Neural progenitor cell (in vitro differentiated cells): ENCODE data around the gene KRT37. TPM values are rescaled to one million over a fixed set of nuclear protein-coding genes. Genes with fewer than 3 reads are reported as not detected.
A peak's percentile ranks its signal among the peaks of the same experiment; 100 is the strongest.

Source experiments
- DNase-seq: peaks from one replicate; pipeline ENCODE4 v3.0.0-alpha.2; 2016; ENCODE audit warnings: low spot score
- H2AFZ ChIP-seq: fragments of 200-600 bp; sonication (generic); replicated peaks from 2 replicates; pipeline ENCODE4 v1.6.1; 2016; ENCODE audit warnings: antibody characterized with exemption
- H3F3A ChIP-seq: fragments of 200-600 bp; sonication (generic); 2 replicates; pipeline ENCODE4 v1.6.1; 2016; ENCODE audit warnings: antibody characterized with exemption, low read depth
- H3K27ac ChIP-seq: fragments of 200-600 bp; sonication (generic); 2 replicates; pipeline ENCODE4 v1.5.1; 2016; ENCODE audit warnings: mild to moderate bottlenecking
- H3K27me3 ChIP-seq: fragments of 200-600 bp; sonication (generic); 2 replicates; pipeline ENCODE4 v1.6.1; 2016; ENCODE audit warnings: mild to moderate bottlenecking, moderate library complexity
- H3K36me3 ChIP-seq: fragments of 200-600 bp; sonication (generic); 2 replicates; pipeline ENCODE4 v1.5.1; 2016
- H3K4me1 ChIP-seq: fragments of 200-600 bp; sonication (generic); 2 replicates; pipeline ENCODE4 v1.6.1; 2016; ENCODE audit warnings: mixed run types
- H3K4me2 ChIP-seq: fragments of 200-600 bp; sonication (generic); 2 replicates; pipeline ENCODE4 v1.6.1; 2016
- H3K4me3 ChIP-seq: fragments of 200-600 bp; sonication (generic); 2 replicates; pipeline ENCODE4 v1.5.1; 2016
- H3K79me2 ChIP-seq: fragments of 200-600 bp; sonication (generic); 2 replicates; pipeline ENCODE4 v1.6.1; 2016; ENCODE audit warnings: low read depth
- H3K9ac ChIP-seq: fragments of 200-600 bp; sonication (generic); 2 replicates; pipeline ENCODE4 v1.6.1; 2016
- H3K9me3 ChIP-seq: fragments of 200-600 bp; sonication (generic); 2 replicates; pipeline ENCODE4 v1.5.1; 2016; ENCODE audit warnings: low read depth
- H4K20me1 ChIP-seq: fragments of 200-600 bp; sonication (generic); 2 replicates; pipeline ENCODE4 v1.6.1; 2016; ENCODE audit warnings: low read depth
- H3K27ac Mint-ChIP-seq: 3 replicates; pipeline ENCODE4 v1.8.0; 2021; ENCODE audit warnings: mixed read lengths
- H3K27me3 Mint-ChIP-seq: 2 replicates; pipeline ENCODE4 v1.8.0; 2022; ENCODE audit warnings: low read depth, mild to moderate bottlenecking, inconsistent platforms, moderate library complexity, mixed read lengths; ENCODE audit not compliant: insufficient read depth
- H3K36me3 Mint-ChIP-seq: 3 replicates; pipeline ENCODE4 v1.8.0; 2021; ENCODE audit warnings: mixed read lengths
- H3K4me1 Mint-ChIP-seq: 3 replicates; pipeline ENCODE4 v1.8.0; 2021; ENCODE audit warnings: mixed read lengths
- H3K4me3 Mint-ChIP-seq: 3 replicates; pipeline ENCODE4 v1.8.0; 2021; ENCODE audit warnings: mild to moderate bottlenecking, moderate library complexity, mixed read lengths
- H3K9me3 Mint-ChIP-seq: 3 replicates; pipeline ENCODE4 v1.8.0; 2020; ENCODE audit warnings: mixed read lengths
- CTCF ChIP-seq: fragments of 200-600 bp; sonication (generic); IDR thresholded peaks from 2 replicates; pipeline ENCODE4 v1.5.1; 2017; ENCODE audit warnings: antibody characterized with exemption, mild to moderate bottlenecking
- EZH2 ChIP-seq: fragments of 200-600 bp; sonication (generic); IDR thresholded peaks from 2 replicates; pipeline ENCODE4 v1.6.1; 2017; ENCODE audit warnings: antibody characterized with exemption, mild to moderate bottlenecking, moderate library complexity
- EZH2phosphoT487 ChIP-seq: fragments of 200-600 bp; sonication (generic); IDR thresholded peaks from 2 replicates; pipeline ENCODE4 v1.6.1; 2017; ENCODE audit warnings: antibody characterized with exemption
- total RNA-seq: library from RNA; depleted of rRNA; stranded (reverse); fragments of >200 nt; gene quantifications from 2 replicates; pipeline ENCODE4 v1.2.3, GENCODE V29; 2015; ENCODE audit warnings: low replicate concordance

The KRT37 gene
- total RNA-seq, 1 donor from 2014 or later = not detected

DNA sequence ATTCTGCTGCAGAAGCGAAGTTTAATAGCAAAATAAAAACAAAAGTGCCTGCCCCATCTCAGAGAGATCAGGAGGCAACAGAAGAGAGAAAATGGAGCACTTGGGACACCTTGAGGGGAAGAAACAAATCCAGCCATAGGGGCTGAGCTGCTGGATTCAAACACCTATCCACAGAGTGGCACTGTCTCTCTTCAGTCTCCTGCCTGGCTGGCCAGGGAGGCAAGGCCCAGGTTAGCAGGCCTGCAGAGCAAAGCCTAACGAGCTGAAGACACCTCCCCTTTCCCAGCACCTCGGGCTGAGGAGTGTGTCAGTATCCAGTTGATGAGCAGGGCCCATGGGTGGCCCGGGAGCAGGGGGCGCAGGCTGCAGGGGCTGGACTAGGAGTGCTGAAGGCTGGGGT, 18.2 kb downstream of the KRT37 start:
- Histone ChIP-seq H3K79me2 (no peaks in the 10 kb centered on the region), H3K4me2 (no peak overlapping the region), H3K9ac (no peak overlapping the region), H3K27me3 (no peaks in the 10 kb centered on the region), H4K20me1 (no peaks in the 10 kb centered on the region), H3K4me1 (no peaks in the 10 kb centered on the region), H3K36me3 (no peaks in the 10 kb centered on the region), H2AFZ (no peak overlapping the region), H3F3A (no peaks in the 10 kb centered on the region), H3K9me3 (no peaks in the 10 kb centered on the region), H3K27ac (no peak overlapping the region), H3K4me3 (no peak overlapping the region)
- TF ChIP-seq EZH2phosphoT487 (no peak), EZH2 (no peak), CTCF (peak; percentile 15)
- H3K4me3 Mint-ChIP-seq = no peak overlapping the region
- peaks cover 7% of the 10 kb centered on the region for H3K27me3 Mint-ChIP-seq
- no peaks in the 10 kb centered on the region for H3K9me3 Mint-ChIP-seq
- DNase-seq = peak; percentile 27
- H3K27ac Mint-ChIP-seq = peak overlapping the region; percentile 27
- no peaks in the 10 kb centered on the region for H3K36me3 Mint-ChIP-seq
- peaks cover 8% of the 10 kb centered on the region for H3K4me1 Mint-ChIP-seq

GRCh38 chr17:41404024-41404671, 20.2 kb downstream of the KRT37 start:
- peak overlapping the region; percentile 22 for H3K27ac Mint-ChIP-seq
- no peak overlapping the region for H3K9ac ChIP-seq
- H3K4me1 Mint-ChIP-seq = peaks cover 8% of the 10 kb centered on the region

DNA sequence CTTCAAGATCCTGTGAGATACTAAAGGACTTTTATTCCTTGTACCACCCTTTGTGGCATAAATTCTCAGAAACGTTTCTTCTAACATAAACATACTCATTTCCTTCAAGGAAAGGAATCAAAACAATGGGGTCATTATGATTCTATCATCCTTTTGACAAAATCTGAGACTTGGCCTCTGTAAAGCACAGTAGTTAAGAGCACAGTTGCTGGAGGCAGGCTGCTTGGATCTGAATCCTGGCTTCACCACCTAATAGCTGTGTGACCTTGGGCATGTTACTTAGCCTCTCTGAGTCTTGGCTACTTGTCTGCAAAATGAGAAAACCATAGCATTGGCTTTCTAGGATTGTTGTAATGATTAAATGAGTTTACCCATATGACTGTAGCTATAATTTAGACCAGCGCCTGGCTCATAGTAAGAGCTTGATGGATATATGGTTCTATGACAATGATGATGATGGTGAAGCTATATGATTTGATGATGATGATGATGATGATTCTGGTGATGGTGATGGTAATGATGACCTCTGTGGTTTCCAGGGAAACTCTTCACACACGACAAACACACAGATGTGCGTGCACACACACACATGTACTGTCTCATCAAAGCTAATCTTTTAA, 20.9 kb downstream of the KRT37 start:
- H3K4me2 ChIP-seq = no peak overlapping the region
- no peaks in the 10 kb centered on the region for H3K79me2 ChIP-seq
- Mint-ChIP-seq H3K9me3 (no peaks in the 10 kb centered on the region), H3K36me3 (no peaks in the 10 kb centered on the region), H3K27ac (no peak overlapping the region), H3K4me3 (no peak overlapping the region), H3K27me3 (peaks cover 7% of the 10 kb centered on the region), H3K4me1 (peaks cover 8% of the 10 kb centered on the region)
- no peak overlapping the region for H2AFZ ChIP-seq
- H3F3A ChIP-seq = no peaks in the 10 kb centered on the region
- H3K9me3 ChIP-seq = no peaks in the 10 kb centered on the region
- no peaks in the 10 kb centered on the region for H3K27me3 ChIP-seq
- H3K27ac ChIP-seq = no peak overlapping the region
- H3K9ac ChIP-seq = no peak overlapping the region
- H4K20me1 ChIP-seq = no peaks in the 10 kb centered on the region
- no peak for DNase-seq
- H3K4me3 ChIP-seq = no peak overlapping the region
- no peaks in the 10 kb centered on the region for H3K4me1 ChIP-seq
- TF ChIP-seq CTCF (no peak), EZH2 (no peak), EZH2phosphoT487 (no peak)
- no peaks in the 10 kb centered on the region for H3K36me3 ChIP-seq

More at GRCh38 chr17:41404024-41404671, 20.2 kb downstream of the KRT37 start:
- Histone ChIP-seq H3F3A (no peaks in the 10 kb centered on the region), H3K27me3 (no peaks in the 10 kb centered on the region), H3K4me3 (no peak overlapping the region), H3K36me3 (no peaks in the 10 kb centered on the region), H3K27ac (no peak overlapping the region), H3K9me3 (no peaks in the 10 kb centered on the region), H3K79me2 (no peaks in the 10 kb centered on the region), H3K4me2 (no peak overlapping the region), H4K20me1 (no peaks in the 10 kb centered on the region), H2AFZ (no peak overlapping the region), H3K4me1 (no peaks in the 10 kb centered on the region)
- no peak overlapping the region for H3K4me3 Mint-ChIP-seq
- H3K36me3 Mint-ChIP-seq = no peaks in the 10 kb centered on the region
- peaks cover 7% of the 10 kb centered on the region for H3K27me3 Mint-ChIP-seq
- no peak for TF ChIP-seq CTCF
- TF ChIP-seq EZH2phosphoT487 = no peak
- TF ChIP-seq EZH2 = no peak
- DNase-seq = no peak
- H3K9me3 Mint-ChIP-seq = no peaks in the 10 kb centered on the region
